GM11168 (cell line): ENCODE data around the gene EIF5AL1.
"Not testable (repeated sequence)": the region's sequence is repeated elsewhere in the genome, so short reads cannot be mapped to it uniquely, and the experiment has no call there.

ENCODE experiments used
- in situ Hi-C: fragments of 300-500 bp; cut with MboI; formaldehyde crosslinking; loops from one replicate; pipeline ENCODE4 v1.12.0; 2022; ENCODE audit warnings: low sequenced_read_pairs; ENCODE audit not compliant: unreplicated experiment

Gene EIF5AL1

DNA sequence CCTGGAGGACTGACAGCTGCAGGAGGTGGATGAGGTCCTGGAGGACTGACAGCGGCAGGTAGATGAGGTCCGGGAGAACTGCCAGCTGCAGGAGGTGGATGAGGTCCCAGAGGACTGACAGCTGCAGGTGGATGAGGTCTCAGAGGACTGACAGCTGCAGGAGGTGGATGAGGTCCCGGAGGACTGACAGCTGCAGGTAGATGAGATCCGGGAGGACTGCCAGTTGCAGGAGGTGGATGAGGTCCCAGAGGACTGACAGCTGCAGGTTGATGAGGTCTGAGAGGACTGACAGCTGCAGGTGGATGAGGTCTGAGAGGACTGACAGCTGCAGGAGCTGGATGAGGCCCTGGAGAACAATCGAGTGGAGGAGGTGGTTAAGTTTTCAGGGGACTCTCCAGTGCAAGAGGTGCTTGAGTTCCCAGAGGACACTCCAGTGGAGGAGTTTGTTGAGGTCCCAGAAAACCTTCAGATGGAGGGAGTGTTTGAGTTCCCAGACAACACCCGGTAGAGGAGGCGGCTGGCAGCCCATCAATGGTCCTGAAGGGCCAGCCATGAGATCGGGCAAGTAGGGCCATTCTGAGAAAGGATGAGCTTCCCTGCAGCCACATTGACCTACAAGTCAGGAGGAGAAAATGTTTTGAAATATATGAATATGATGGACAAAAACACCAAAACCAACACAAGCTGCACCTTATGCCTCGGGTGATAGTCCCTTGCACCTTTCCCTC is 4.7 kb upstream of the EIF5AL1 start:
- in situ Hi-C loops: no loop called here

DNA sequence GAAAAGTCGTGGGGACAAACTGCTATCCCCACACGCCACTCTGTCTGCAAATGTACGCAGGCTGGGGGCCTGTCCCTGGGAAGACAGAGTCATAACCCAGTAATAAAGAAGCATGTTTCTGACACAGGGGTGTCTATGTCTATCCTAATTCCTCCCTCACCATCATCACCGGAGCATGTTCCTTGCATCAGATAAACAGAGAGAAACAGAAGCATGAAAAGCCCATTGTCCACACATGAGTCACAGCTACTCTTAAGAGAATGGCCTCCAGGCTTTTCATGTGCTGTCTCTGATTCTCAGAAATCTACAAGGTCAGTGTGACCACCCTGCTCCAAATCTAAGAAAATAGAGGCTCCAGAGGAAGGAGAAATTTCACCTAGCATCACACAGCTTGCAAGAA is 4.1 kb upstream of the EIF5AL1 start:
- in situ Hi-C loops: not testable (repeated sequence)

DNA sequence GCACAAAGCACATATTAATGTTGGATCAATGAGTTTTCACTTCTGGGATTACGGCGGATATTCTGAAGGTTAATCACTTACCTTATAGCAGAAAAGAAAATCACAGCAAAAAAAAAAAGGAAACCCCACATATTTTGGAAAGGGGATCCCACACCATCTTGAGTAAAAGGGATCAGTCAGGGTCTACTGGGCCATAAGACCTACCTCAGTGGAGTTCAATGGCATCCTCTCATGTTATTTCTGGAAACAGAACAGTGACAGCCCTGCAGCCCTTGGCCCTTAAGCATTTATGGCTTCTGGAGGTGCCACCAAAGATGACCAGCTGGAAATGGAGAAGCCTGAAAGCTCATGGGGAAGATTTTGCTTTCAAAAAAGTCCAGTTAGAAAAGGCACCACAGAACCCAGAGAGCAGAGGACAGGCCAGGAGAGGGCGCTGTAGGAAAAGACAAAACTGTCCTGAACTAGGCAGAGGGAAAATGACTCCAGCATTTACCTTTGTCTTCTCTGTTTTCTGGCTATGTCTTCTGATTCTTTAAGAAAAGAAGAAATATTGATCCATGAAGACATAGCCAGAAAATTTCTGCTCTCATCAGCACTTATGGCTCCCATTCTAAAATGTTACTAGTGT is 2.9 kb upstream of the EIF5AL1 start:
- in situ Hi-C loops: not testable (repeated sequence)

DNA sequence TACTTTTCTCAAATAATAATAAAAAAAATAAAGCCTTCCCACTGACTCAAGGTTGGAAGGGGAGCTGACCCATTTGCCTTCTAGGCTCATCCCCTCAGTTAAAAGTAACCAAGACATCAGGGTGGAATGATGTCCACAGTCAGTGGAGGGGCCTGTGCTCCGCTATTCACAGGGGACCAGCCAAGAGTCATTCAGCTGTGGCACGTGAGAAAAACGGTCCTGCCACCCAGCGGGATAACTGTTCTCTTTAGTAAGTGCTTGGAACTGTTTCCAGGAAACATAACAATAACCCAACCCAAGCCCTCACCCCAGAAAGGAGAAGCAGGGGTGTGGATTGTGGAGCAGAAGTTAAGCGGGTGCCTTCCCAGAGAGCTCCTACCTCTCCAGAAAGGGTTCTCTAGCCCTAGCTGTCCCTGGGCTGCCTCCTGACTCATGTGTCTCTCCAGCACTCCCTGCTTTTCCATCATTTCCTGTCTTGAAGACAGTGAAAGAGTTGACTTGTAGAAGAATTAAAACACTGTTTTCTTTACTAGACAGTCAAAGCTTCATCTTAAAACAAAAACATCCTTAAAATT is 2.3 kb upstream of the EIF5AL1 start:
- in situ Hi-C loops: not testable (repeated sequence)

DNA sequence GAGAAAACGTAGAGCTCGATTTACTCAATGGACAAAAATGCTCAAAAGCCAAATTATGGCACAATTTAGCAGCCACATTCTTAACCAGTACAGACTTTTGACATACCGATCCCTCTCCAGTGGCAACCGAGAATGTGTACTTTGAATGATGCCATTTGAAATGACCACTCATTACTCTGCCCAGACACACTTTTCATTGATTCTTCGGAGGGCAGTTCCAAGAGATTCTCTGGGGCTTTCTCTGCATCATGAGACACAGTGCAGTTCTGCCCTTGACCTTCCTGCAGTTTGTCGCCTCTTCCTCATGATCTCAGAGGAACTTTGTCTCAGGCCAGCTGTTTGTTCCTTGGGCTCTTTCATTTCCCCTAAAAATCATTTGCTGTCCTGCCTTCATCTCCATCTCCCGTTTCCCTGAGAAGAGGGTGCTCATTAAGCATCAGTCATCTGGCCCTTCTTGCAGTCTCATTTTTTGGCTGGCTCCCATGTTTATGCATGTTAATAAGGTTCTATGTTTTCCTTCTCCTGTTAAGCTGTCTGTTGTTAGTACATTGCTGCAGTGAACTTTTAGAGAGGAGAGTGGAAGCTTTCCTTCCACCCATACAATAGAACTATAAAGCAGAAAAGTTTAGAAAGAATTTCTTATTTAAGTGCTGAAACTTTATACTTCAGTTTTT is 4.3 kb downstream of the EIF5AL1 start:
- in situ Hi-C loops: not testable (repeated sequence)

DNA sequence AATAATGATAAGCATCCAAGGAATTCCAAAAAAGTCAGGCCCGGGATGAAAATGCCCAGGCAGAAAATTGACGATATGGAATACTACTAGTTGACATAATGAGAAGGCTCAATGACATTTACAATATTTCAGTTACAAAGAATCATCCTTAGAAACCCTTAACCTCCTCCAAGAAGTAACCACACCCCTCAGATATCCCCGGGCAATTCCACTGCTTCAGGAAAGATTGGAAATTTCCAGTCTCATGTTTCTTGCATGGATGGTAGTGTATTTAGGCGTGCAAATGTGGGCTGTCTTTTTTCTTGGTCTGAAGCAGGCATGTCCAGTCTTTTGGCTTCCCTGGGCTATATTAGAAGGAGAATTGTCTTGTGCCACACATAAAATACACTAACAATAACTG is 5.2 kb downstream of the EIF5AL1 start:
- in situ Hi-C loops: not testable (repeated sequence)

DNA sequence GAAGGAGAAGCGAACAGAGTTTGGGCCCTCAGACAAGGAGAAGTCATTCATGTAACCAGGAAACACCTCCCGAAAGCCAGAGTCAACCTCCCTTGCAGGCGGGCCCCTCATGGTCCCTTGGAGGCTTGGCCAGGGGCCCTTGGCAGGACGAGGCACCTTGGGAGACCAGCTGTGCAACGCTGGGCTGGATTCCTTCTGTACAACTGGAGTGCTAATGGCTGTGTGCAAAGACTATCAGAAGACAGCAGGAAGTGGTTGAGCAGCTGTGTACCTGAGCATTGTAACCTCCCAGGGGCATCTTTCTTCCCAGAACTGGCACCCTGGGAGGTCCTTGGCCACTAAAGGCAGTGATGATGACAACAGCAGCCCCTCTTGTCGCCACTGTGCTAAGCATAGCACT is 9.4 kb downstream of the EIF5AL1 start:
- in situ Hi-C loops: not testable (repeated sequence)

DNA sequence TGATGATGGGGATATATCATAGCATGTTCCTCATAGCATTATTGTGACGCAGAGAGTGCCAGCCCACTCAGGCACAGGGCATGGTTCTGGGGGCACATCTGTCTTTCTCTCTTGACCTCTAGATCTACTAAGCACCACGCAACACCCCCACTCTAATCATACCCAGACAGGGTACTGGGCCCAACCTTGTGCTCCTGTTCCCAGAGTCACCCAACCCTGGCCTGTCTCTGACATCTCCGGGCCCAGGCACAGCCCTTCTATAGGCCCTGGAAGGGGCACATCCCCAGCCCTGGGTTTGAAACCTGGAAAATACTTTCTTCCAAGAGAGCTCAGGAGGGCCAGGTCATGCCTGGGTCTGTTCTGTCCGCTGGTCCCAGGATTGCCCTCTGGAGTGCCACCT is 10.1 kb downstream of the EIF5AL1 start:
- in situ Hi-C loops: not testable (repeated sequence)

DNA sequence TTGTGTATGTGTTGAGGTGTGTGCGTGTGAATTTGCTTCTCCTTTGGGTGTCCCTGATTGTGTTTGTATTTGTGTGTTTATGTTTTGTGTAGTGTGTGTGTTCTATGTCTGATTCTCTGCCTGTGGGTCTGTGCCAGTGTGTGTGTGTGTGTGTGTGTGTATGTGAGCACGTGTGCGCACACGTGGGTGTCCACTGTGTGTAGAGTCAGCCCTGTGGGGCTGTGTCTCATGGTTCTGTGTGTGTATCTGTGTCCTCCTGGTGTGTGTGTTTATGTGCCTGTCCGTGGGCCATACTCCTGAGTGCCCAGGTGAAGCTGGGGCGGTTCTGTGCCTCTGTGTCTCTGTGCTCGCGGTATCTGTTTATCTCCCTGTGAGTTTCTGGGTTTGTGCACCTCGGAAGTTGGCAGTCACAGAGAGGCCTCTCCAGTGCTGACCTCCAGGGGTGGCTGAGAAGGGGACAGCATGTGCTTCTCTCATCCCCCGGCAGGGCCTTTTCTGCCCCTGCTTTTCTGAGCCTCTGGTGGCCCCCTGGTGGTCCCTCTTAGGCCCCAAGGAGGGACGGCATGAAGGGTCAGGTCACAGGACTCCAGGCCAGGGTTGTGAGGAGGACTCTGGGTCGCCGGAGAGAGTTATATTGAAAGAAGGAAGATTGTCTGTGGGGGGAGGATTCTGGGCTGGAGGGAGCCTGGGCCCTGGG is 11.0 kb downstream of the EIF5AL1 start:
- in situ Hi-C loops: not testable (repeated sequence)

DNA sequence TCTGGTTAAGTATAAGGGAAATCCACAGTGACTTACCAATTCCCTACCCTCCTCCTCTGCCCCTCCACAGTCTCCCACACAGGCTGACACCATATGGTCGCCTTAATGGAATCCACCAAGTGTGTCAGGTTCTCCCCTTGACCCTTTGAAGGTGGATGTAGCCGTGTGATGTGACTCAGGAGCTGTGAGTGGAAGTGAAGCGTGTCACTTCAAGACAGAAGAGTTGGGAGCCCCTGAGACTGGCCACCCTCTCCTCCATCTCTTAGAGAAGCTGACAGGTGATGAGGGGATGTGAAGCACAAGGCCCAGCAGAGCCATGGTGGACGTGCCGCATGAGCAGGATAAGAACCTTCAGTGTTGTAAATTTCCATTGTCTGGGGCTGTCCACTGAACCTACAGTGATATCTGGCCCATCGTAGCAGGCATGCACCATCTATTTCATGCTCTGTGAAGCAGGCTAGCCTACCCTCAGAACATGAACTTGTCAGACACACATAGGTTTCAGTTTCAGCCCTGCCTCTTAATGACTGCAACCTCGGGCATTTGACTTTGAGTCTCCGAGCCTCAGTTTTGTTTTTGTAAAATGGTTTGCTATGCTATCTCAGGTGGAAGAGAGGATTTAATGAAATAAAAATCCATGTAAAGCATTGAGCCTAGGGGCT is 12.8 kb downstream of the EIF5AL1 start:
- in situ Hi-C loops: not testable (repeated sequence)

DNA sequence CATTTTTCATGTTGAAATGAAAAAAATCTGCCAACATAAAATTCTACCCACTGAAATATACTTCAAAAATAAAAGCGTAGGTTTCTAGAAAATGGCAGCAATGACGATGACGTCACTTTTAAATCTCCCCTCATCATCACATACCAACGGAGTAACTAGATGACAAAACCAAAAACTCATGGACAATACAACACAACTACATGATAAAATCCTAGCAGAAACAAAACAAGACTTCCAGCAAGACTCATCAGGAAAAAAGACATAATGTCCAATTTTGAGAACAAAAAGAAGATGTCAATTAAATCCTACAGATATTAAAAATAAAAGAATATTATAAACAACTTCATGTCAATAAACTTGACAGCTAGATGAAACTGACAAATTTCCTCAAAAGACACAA is 15.9 kb downstream of the EIF5AL1 start:
- in situ Hi-C loops: not testable (repeated sequence)

DNA sequence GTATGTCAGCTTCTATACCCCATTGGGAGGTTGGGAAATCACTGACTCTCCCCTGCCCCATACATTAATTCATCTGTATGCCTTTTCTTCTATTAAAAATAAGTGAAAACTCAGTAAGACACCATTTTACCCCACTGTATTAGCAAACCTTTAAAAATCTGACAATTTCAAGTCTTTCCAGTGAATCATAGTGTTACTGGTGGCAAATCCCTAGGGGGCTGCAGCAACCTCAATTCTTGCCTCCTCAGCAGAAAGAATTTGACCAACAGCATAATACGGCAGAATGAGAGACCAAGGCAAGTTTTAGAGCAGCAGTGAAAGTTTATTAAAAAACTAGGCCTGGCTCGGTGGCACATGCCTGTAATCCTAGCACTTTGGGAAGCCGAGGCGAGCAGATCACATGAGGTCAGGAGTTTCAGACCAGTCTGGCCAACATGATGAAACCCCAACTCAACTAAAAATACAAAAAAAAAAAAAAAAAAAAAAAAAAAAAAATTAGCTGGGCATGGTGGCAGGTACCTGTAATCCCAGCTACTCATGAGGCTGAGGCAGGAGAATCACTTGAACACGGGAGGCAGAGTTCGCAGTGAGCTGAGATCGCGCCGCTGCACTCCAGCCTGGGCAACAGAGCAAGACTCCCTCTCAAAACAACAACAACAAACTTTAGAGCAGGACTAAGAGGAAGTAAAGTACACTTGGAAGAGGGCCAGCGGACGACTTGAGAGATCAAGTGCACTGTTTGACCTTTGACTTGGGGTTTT is 21.0 kb downstream of the EIF5AL1 start:
- in situ Hi-C loops: loop anchor here (5.0 kb wide), 1 partner anchor 694 kb away; no protein-coding TSS in a partner anchor

DNA sequence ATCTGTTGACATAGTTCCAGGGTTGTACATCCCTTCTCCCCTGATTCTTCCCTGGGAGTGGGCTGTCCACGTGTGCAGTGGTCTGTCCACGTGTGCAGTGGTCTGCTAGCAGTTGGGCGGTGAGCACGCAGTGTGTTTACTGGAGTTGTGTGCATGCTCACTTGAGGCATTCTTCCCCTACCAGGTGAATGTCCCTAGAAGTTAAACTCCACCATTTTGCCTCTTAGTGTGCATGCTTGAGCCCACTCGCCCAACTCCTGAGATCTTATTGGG is 21.5 kb downstream of the EIF5AL1 start:
- in situ Hi-C loops: loop anchor here (5.0 kb wide), 1 partner anchor 693 kb away; no protein-coding TSS in a partner anchor

DNA sequence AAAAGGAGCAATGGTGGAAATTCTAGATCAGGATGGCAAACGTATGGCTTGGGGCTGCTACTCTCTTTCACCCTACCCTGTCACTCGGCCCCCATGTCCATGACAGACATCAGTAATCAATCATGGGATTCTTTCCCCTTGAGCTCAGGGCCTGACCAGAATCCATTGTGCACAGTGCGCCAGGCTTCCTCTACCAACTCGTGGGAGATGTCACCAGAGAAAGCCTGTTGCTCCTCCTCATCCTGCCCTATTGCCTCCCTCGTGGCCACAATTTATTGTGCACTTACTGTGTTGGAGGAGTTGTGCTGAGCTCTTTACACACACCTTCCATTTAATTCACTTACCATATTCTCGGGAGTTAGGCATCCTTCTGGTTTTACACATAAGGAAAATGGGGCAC is 26.0 kb downstream of the EIF5AL1 start:
- in situ Hi-C loops: not testable (repeated sequence)

DNA sequence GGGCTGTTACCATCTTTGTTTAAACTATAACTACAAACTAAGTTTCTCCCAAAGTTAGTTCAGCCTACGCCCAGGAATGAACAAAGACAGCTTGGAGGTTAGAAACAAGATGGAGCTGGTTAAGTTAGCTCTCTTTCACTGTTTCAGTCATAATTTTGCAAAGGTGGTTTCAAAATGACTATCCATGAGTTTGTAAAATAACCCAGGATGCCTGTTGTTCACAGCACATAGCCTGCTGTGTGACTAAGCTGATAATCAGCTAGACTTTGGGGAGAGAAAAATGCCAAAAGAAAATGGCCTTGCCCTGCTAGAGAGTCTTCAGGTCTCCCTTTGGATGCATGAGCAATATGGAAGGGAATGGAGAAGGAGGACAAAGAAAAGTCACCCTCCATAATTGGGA is 28.6 kb downstream of the EIF5AL1 start:
- in situ Hi-C loops: not testable (repeated sequence)

DNA sequence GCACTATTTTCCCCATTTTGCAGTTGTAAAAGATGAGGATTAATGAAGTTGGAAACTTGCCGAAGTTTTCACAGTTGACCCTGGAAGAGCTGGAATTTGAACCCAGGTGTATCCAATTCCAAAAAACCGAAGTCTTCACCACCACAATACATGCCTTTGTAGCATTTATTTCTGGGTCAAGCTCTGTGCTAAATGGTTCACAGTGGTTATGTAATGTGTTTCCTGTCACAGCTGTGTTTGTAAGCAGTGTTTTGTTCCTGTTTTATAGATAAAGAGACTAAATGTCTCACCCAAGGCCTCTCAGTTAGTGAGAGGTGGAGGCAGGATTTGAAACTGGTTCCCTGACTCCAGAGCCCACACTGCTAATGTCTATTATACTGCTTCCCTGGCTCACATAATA is 30.3 kb downstream of the EIF5AL1 start:
- in situ Hi-C loops: no loop called here

DNA sequence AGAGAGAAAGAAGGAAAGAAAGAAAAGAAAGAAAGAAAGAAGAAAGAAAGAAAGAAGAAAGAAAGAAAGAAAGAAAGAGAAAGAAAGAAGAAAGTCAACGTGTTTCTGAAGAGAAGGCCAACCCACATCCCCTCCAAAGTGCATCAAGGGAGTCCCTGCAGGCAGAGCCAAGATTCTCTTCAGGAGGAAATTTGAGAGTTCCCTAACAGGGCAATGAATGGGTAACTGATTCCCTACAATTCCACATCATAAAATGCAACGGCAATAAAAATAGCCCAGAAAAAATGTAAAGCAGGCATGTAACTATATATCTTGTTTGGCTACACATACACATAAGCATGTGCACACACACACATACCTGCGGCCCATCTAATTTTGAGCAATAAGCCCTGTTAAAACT is 32.1 kb downstream of the EIF5AL1 start:
- in situ Hi-C loops: not testable (repeated sequence)

DNA sequence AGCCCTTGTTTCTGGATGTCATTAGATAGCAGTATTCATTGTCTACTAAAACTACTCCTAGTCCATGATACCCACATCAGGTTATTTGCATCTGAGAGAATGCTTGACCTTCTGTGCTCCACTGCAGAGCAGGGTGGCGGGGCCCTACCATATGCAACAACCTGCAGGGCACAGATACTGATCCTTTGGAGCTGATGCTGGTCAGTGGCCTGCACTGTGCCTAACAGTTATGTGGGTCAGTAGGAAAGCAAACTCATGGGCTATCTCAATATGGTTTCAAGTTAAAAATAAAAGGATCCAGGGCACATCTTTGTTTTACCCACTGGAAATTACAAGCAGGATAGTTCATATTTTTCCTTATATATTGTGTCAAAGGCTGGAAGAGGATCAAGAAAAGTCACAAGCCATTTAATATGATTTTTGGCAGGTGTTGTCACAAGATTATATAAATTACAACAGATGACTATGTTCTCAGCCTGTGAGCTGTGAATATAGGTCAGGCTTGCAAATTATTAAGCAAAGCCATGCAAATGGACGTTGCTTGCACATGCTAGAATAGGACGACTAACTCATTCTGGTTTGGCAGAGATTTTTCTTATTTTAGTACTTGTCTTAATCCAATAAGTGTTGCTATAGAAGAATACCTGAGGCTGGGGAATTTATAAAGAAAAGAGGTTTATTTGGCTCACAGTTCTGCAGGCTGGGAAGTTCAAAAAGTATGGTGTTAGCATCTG is 32.8 kb downstream of the EIF5AL1 start:
- in situ Hi-C loops: loop anchor here (5.0 kb wide), 1 partner anchor 667 kb away; no protein-coding TSS in a partner anchor

DNA sequence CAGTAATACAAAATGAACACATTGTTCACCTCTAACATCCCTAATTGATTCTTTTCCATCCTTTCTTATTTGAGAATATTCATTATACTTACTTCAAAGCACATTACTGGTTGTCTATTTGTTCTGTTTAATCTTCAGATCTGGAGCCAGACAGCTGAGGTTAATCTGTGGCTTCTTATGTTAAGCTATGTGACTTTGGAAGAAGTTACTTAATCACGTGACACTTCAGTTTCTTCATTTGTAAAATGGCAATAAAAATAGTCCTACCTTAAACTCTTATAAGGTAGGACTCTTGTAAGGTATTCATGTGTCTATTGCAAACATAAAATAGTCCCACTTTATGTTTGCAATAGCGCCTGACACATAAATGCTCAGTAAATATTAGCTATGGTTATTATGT is 34.8 kb downstream of the EIF5AL1 start:
- in situ Hi-C loops: loop anchor here (5.0 kb wide), 1 partner anchor 665 kb away; no protein-coding TSS in a partner anchor
